Suprapubic skin (tissue), 3 donors: ENCODE results near the gene MAP1B.

Source experiments
- CTCF ChIP-seq, 2 donors: fragments of 200-600 bp in 1 of 2; fragments of 450-650 bp in 1 of 2; sonication (generic) in 1 of 2; IDR thresholded peaks; one replicate each; pipeline ENCODE4 v1.5.1; 2016 to 2019; ENCODE audit warnings: antibody characterized with exemption in 2 of 2, mild to moderate bottlenecking in 1 of 2, moderate library complexity in 1 of 2
- EP300 ChIP-seq: sonication (generic); formaldehyde crosslinking; IDR thresholded peaks from one replicate; pipeline ENCODE4 v1.6.1; 2017; ENCODE audit warnings: antibody characterized with exemption
- POLR2A ChIP-seq, 2 donors: fragments of 450-650 bp; IDR thresholded peaks; one replicate each; pipeline ENCODE4 v1.6.1; 2017; ENCODE audit warnings: antibody characterized with exemption in 2 of 2, mild to moderate bottlenecking in 2 of 2, moderate library complexity in 2 of 2

DNA sequence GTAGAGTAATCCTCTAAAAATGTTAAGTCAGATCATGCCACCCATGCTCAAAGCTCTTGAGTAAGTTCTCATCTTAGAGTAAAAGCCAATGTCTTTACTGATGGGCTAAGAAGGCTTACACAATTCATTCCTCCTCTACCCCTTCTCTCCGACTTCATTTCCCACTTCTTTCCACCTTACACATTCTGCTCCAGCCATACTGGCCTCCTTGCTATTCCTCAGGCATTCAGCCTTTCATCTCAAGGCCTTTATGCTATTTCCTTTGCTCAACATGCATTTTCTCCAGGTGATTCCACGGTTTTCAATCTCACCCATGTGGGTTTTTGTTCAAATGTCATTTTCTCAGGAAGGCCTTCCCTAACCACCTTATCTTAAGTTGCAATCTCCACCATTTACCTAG lies 104.9 kb downstream of the MAP1B start:
- TF ChIP-seq POLR2A (IDR thresholded peaks at IDR 0.05) (no peak), CTCF (IDR thresholded peaks at IDR 0.05) (no peak), EP300 (no peak)
